Lower leg skin (tissue), 3 donors: ENCODE results near the gene PDE8B.

ENCODE experiments used
- CTCF ChIP-seq, 3 donors: fragments of 450-650 bp; IDR thresholded peaks; one replicate each; pipeline ENCODE4 v1.5.1; 2016; ENCODE audit warnings: antibody characterized with exemption in 3 of 3, mild to moderate bottlenecking in 3 of 3, moderate library complexity in 2 of 3
- POLR2A ChIP-seq, 2 donors: fragments of 450-650 bp; IDR thresholded peaks; one replicate each; pipeline ENCODE4 v1.6.1; 2016 to 2017; ENCODE audit warnings: antibody characterized with exemption in 2 of 2, mild to moderate bottlenecking in 1 of 2, moderate library complexity in 1 of 2

DNA sequence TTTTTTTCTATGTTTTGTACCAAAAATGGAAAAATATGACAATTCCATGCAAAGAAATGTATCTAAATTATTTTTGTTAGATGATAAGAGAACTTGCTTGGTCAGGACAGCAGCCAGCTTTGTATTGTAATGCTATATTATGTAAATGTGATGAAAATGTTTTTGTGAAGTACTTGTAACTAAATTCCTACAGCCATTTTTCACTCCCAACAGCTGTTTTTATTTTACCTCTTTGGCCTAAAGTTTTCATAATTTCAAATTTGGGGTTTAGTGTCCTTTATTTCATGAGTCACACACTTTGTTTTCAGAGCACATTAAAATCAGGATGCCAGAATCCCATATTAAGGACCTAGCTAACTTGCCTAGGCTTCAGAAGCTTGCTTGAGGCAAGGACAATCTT, 217.5 kb downstream of the PDE8B start:
- no peak for TF ChIP-seq CTCF (IDR thresholded peaks at IDR 0.05)
- TF ChIP-seq POLR2A (IDR thresholded peaks at IDR 0.05), result no peak
